ENCODE data around the gene CXCL13. TPM values are rescaled to one million over a fixed set of nuclear protein-coding genes. Genes with fewer than 3 reads are reported as not detected.
"Not testable (repeated sequence)": the region's sequence is repeated elsewhere in the genome, so short reads cannot be mapped to it uniquely, and the experiment has no call there.

CXCL13 gene
- total RNA-seq (under 1 TPM in 1 of 9 donors, not detected in 8; 0.24 TPM), polyA plus RNA-seq (not detected)
- long read RNA-seq, donor 1 = 0 reads
- long read RNA-seq, donor 2 = 0 reads
- long read RNA-seq, donor 3 = 0 reads

DNA sequence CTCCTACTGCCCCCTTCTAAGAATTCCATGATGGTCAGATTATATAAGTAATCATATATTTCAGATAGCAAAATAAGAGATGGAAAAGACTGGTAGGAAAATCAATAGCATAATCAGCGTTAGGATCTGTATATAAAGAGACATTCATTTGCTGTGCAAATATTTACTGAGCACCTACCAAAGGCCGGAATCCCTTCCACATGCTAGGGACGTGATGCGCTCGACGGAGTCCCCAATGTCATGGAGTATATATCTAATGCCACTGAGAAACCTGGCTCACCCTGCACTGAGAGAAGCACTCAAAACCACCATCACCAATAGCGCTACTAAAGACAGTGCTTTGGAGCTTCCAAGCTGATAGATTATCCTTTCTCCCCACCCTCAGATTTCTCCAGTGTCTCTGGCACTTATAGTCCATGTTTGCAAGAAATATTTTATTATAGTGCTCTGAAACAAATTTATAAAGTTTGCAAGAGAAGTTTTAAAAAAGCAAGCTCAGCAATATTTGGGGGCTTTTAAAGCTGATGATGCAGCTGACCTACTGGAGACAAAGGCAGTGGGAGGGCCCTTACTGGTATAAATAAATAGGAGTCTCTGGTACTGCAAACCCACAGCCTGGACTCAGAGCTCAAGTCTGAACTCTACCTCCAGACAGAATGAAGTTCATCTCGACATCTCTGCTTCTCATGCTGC is at the start of gene CXCL13:
Gene CXCL13, plus strand, starts transcription at position 611 of the 693 bp plus-strand sequence. Its CDS starts 46 bp downstream, at position 657.
- intact Hi-C loops (cut with DNase I) = loop anchor here in 5 of 10 donors (5.0 to 10.0 kb wide), 4 partner anchors 121 to 361 kb away; no protein-coding TSS in a partner anchor
- TF ChIP-seq POLR2A (IDR thresholded peaks at IDR 0.05) = no peak
- TF ChIP-seq, protein P1, sequence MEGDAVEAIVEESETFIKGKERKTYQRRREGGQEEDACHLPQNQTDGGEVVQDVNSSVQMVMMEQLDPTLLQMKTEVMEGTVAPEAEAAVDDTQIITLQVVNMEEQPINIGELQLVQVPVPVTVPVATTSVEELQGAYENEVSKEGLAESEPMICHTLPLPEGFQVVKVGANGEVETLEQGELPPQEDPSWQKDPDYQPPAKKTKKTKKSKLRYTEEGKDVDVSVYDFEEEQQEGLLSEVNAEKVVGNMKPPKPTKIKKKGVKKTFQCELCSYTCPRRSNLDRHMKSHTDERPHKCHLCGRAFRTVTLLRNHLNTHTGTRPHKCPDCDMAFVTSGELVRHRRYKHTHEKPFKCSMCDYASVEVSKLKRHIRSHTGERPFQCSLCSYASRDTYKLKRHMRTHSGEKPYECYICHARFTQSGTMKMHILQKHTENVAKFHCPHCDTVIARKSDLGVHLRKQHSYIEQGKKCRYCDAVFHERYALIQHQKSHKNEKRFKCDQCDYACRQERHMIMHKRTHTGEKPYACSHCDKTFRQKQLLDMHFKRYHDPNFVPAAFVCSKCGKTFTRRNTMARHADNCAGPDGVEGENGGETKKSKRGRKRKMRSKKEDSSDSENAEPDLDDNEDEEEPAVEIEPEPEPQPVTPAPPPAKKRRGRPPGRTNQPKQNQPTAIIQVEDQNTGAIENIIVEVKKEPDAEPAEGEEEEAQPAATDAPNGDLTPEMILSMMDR (IDR thresholded peaks at IDR 0.05) = no peak

GRCh38 chr4:77560170-77560569 is 45.5 kb upstream of the CXCL13 start:
- H3K36me3 ChIP-seq = no peaks in the 10 kb centered on the region
- no peaks in the 10 kb centered on the region for H3K27me3 ChIP-seq
- intact Hi-C loops (cut with DNase I) = no loop called here
- H3K27ac ChIP-seq = no peak overlapping the region
- H3K9me3 ChIP-seq = peaks cover 0 to 14% (median 6%) of the 10 kb centered on the region in 12 donors
- H3K4me3 ChIP-seq = no peak overlapping the region
- TF ChIP-seq POLR2A (IDR thresholded peaks at IDR 0.05) = no peak
- TF ChIP-seq, protein P1 (IDR thresholded peaks at IDR 0.05) = no peak
- ATAC-seq = no peak
- WGBS, 4 donors = 75 to 93% (median 83%) methylated on average over 1 of the region's 1 CpG
- no peak for DNase-seq
- peaks cover 0 to 3% (median 0%) of the 10 kb centered on the region in 12 donors for H3K4me1 ChIP-seq

More for the DNA sequence above, at the start of gene CXCL13:
- no peak within 1 kb of the TSS for H3K4me3 ChIP-seq
- H3K4me1 ChIP-seq = no peaks in the 10 kb centered on the region
- WGBS, 4 donors = 90 to 93% (median 92%) methylated on average over 8 of the region's 8 CpGs
- H3K36me3 ChIP-seq = no peaks in the 10 kb centered on the region
- ATAC-seq = no peak
- DNase-seq = no peak
- no peak within 1 kb of the TSS for H3K27ac ChIP-seq
- no peaks in the 10 kb centered on the region for H3K27me3 ChIP-seq
- no peaks in the 10 kb centered on the region for H3K9me3 ChIP-seq

GRCh38 chr4:77561720-77562119 is 43.9 kb upstream of the CXCL13 start:
- ATAC-seq; H3K27ac ChIP-seq; H3K4me1 ChIP-seq; intact Hi-C loops (cut with DNase I); H3K4me3 ChIP-seq; H3K36me3 ChIP-seq; H3K9me3 ChIP-seq; H3K27me3 ChIP-seq: not testable (repeated sequence)
- DNase-seq = peak in 1 of 5 donors; percentile 28
- 91 to 100% (median 94%) methylated on average over 1 to 12 of the region's 12 CpGs for WGBS, 4 donors

- Histone ChIP-seq H3K27me3 (no peaks in the 10 kb centered on the region), H3K4me3 (no peak overlapping the region), H3K4me1 (peaks cover 0 to 3% (median 0%) of the 10 kb centered on the region in 12 donors), H3K36me3 (no peaks in the 10 kb centered on the region), H3K27ac (peak overlapping the region in 1 of 12 donors; percentile 51), H3K9me3 (peaks cover 0 to 6% (median 0%) of the 10 kb centered on the region in 12 donors)
- ATAC-seq (peak; percentile 44 to 76 (median 68)), DNase-seq (no peak)
- intact Hi-C loops (cut with DNase I) = no loop called here
- TF ChIP-seq, protein P1 (IDR thresholded peaks at IDR 0.05) = no peak
- TF ChIP-seq POLR2A (IDR thresholded peaks at IDR 0.05) = no peak
- WGBS, 4 donors = 48 to 61% (median 52%) methylated on average over 2 of the region's 2 CpGs
Measured at GRCh38 chr4:77564231-77564630, 41.4 kb upstream of the CXCL13 start.
